GM12878 (cell line): ENCODE data around the gene ZNF366. TPM values are rescaled to one million over a fixed set of nuclear protein-coding genes. Genes with fewer than 3 reads are reported as not detected.

Source experiments
- ATF7 ChIP-seq: fragments of 450-650 bp; IDR thresholded peaks from 2 replicates; pipeline ENCODE4 v1.6.1; 2016; ENCODE audit warnings: low read depth, mild to moderate bottlenecking
- BRCA1 ChIP-seq: IDR thresholded peaks from 2 replicates; pipeline ENCODE4 v1.6.1; 2011; ENCODE audit warnings: low read depth, low read length, improper control_type of control experiment
- CBFB ChIP-seq: IDR thresholded peaks from 2 replicates; pipeline ENCODE4 v1.6.1; 2016; ENCODE audit warnings: antibody characterized with exemption, low read depth
- CHD2 ChIP-seq: IDR thresholded peaks from 2 replicates; pipeline ENCODE4 v1.6.1; 2011; ENCODE audit warnings: low read depth, low read length, improper control_type of control experiment, borderline replicate concordance
- CREB1 ChIP-seq: IDR thresholded peaks from 2 replicates; pipeline ENCODE4 v1.6.1; 2012; ENCODE audit warnings: low read depth, mild to moderate bottlenecking, inconsistent platforms
- EED ChIP-seq: sonication (generic); IDR thresholded peaks from 2 replicates; pipeline ENCODE4 v1.6.1; 2016; ENCODE audit warnings: antibody characterized with exemption, low read depth
- ETV6 ChIP-seq, 2 experiments: fragments of 450-650 bp in 1 of 2; IDR thresholded peaks in 1 of 2; conservative IDR thresholded peaks in 1 of 2; 2 replicates each; pipeline ENCODE4 v1.6.1; 2014; ENCODE audit warnings: antibody characterized with exemption in 1 of 2, borderline replicate concordance in 1 of 2, low read depth in 1 of 2, mild to moderate bottlenecking in 1 of 2, moderate library complexity in 1 of 2
- EZH2 ChIP-seq: IDR thresholded peaks from 2 replicates; pipeline ENCODE4 v1.6.1; 2012; ENCODE audit warnings: low read depth, mild to moderate bottlenecking, control low read depth, inconsistent platforms, low read length, borderline replicate concordance; ENCODE audit not compliant: control insufficient read depth
- FOS ChIP-seq: IDR thresholded peaks from 3 replicates; pipeline ENCODE4 v1.6.1; 2011; ENCODE audit warnings: borderline replicate concordance; ENCODE audit not compliant: insufficient read length; ENCODE audit errors: extremely low read depth
- FOXK2 ChIP-seq: fragments of 450-650 bp; IDR thresholded peaks from 2 replicates; pipeline ENCODE4 v1.6.1; 2017; ENCODE audit warnings: mild to moderate bottlenecking, moderate library complexity
- MEF2A ChIP-seq: IDR thresholded peaks from 2 replicates; pipeline ENCODE4 v1.6.1; 2011; ENCODE audit warnings: low read depth, mild to moderate bottlenecking, low read length, moderate library complexity; ENCODE audit not compliant: insufficient read depth
- NBN ChIP-seq: fragments of 450-650 bp; IDR thresholded peaks from 2 replicates; pipeline ENCODE4 v1.6.1; 2016
- NR2F1 ChIP-seq: fragments of 450-650 bp; conservative IDR thresholded peaks from 2 replicates; pipeline ENCODE4 v1.6.1; 2017; ENCODE audit warnings: mild to moderate bottlenecking
- PAX5 ChIP-seq: IDR thresholded peaks from 2 replicates; pipeline ENCODE4 v1.6.1; 2011; ENCODE audit warnings: low read depth, low read length, borderline replicate concordance
- RB1 ChIP-seq: fragments of 450-650 bp; formaldehyde crosslinking; IDR thresholded peaks from 2 replicates; pipeline ENCODE4 v1.6.1; 2017; ENCODE audit warnings: mild to moderate bottlenecking, borderline replicate concordance
- RFX5 ChIP-seq: IDR thresholded peaks from 2 replicates; pipeline ENCODE4 v1.6.1; 2011; ENCODE audit warnings: low read depth, low read length, improper control_type of control experiment
- SKIL ChIP-seq: fragments of 450-650 bp; IDR thresholded peaks from 2 replicates; pipeline ENCODE4 v1.6.1; 2017; ENCODE audit warnings: mild to moderate bottlenecking, low read depth, inconsistent platforms; ENCODE audit not compliant: poor library complexity, severe bottlenecking
- TCF12 ChIP-seq: IDR thresholded peaks from 2 replicates; pipeline ENCODE4 v1.6.1; 2011; ENCODE audit warnings: low read depth, mild to moderate bottlenecking, low read length
- YBX1 ChIP-seq: fragments of 450-650 bp; IDR thresholded peaks from 2 replicates; pipeline ENCODE4 v1.6.1; 2016; ENCODE audit warnings: antibody characterized with exemption
- YY1 ChIP-seq: IDR thresholded peaks from 2 replicates; pipeline ENCODE4 v1.6.1; 2011; ENCODE audit warnings: low read depth, mild to moderate bottlenecking, low read length
- ZBTB4 ChIP-seq: fragments of 450-650 bp; formaldehyde crosslinking; IDR thresholded peaks from 2 replicates; pipeline ENCODE4 v1.4.0; 2022; ENCODE audit warnings: mild to moderate bottlenecking, moderate library complexity
- polyA plus RNA-seq, 11 experiments: library from polyadenylated mRNA; depleted of rRNA in 4 of 11; unstranded in 6 of 11; stranded (reverse) in 5 of 11; fragments of >200 nt; fragmentation: Nextera tagmentation in 4 of 11; fragmentation: Illumina TruSeq in 1 of 11; extraction: Ambion mirVana in 4 of 11; extraction: Trizol in 1 of 11; gene quantifications; 1 replicate in 1 of 11; 2 replicates in 10 of 11; pipeline versions ENCODE4 v1.2.1 to v1.2.3, GENCODE V29; 2011 to 2016; ENCODE audit warnings: inconsistent platforms in 2 of 11, missing spikeins in 2 of 11, low read depth in 1 of 11
- total RNA-seq, 4 experiments: library from RNA; depleted of rRNA in 3 of 4; stranded (reverse); fragments of >200 nt in 3 of 4; fragmentation: Illumina TruSeq in 1 of 4; extraction: Trizol in 1 of 4; gene quantifications; 2 replicates each; pipeline versions ENCODE4 v1.2.1 to v1.2.3, GENCODE V29; 2013 to 2021
- TF ChIP-seq, protein P1 (sequence below): IDR thresholded peaks from 2 replicates; pipeline ENCODE4 v1.6.1; 2011; ENCODE audit warnings: low read depth, low read length, improper control_type of control experiment, borderline replicate concordance
- TF ChIP-seq, protein P2 (sequence below): IDR thresholded peaks from 2 replicates; pipeline ENCODE4 v1.6.1; 2011; ENCODE audit warnings: borderline replicate concordance, low read depth, mild to moderate bottlenecking, moderate library complexity, mixed read lengths, low read length; ENCODE audit not compliant: insufficient read depth; ENCODE audit errors: extremely low read length

Gene ZNF366
- total and polyA plus RNA-seq, 10 of the 15 experiments (the other 5 are each of a cell fraction or from before 2014, with no cell fraction given) = 0.01 to 0.18 (median 0.04) TPM; not detected in 6

GRCh38 chr5:72465601-72466563, 41.3 kb downstream of the ZNF366 start (continued):
- TF ChIP-seq TCF12 = peak; percentile 95
- peak; percentile 72; the same call in 1 of the 2 replicates for TF ChIP-seq PAX5
- no peak for TF ChIP-seq YBX1
- no peak for TF ChIP-seq ZBTB4 (CRISPR knock-in tag)
- TF ChIP-seq FOXK2 = no peak
- TF ChIP-seq ATF7 = peak; percentile 66
- TF ChIP-seq SKIL = peak; percentile 65
- TF ChIP-seq FOS = no peak
- TF ChIP-seq CREB1 = peak; percentile 55; the same call in 1 of the 2 replicates
- TF ChIP-seq NBN = peak; percentile 89
- TF ChIP-seq, protein P1, sequence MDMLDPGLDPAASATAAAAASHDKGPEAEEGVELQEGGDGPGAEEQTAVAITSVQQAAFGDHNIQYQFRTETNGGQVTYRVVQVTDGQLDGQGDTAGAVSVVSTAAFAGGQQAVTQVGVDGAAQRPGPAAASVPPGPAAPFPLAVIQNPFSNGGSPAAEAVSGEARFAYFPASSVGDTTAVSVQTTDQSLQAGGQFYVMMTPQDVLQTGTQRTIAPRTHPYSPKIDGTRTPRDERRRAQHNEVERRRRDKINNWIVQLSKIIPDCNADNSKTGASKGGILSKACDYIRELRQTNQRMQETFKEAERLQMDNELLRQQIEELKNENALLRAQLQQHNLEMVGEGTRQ = no peak
- peak; percentile 65; the same call in 1 of the 2 replicates for TF ChIP-seq YY1
- peak; percentile 73 for TF ChIP-seq NR2F1
- no peak for TF ChIP-seq RB1
- TF ChIP-seq ETV6 (conservative IDR thresholded peaks at IDR 0.05 in 1 of 2, IDR thresholded peaks at IDR 0.05 in 1 of 2; ENCODE audit: borderline replicate concordance in 1 of 2, low read depth in 1 of 2) = peak in 1 of 2 experiments; percentile 62; a peak in 2 of 4 replicates
- TF ChIP-seq CHD2 = no peak
- peak; percentile 87 for TF ChIP-seq MEF2A
- no peak for TF ChIP-seq BRCA1
- TF ChIP-seq, protein P2, sequence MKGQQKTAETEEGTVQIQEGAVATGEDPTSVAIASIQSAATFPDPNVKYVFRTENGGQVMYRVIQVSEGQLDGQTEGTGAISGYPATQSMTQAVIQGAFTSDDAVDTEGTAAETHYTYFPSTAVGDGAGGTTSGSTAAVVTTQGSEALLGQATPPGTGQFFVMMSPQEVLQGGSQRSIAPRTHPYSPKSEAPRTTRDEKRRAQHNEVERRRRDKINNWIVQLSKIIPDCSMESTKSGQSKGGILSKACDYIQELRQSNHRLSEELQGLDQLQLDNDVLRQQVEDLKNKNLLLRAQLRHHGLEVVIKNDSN = no peak
- TF ChIP-seq EZH2 = no peak
- no peak for TF ChIP-seq RFX5
- TF ChIP-seq CBFB = peak; percentile 94
- peak; percentile 99 for TF ChIP-seq EED
